Epithelial cell of esophagus (primary cell): Measurements from ENCODE around the gene PRR14L.
"Not testable (repeated sequence)": the region's sequence is repeated elsewhere in the genome, so short reads cannot be mapped to it uniquely, and the experiment has no call there.

Experiments used
- DNase-seq: peaks from one replicate; pipeline ENCODE4 v3.0.0; 2010; ENCODE audit warnings: low read depth
- H3K4me3 ChIP-seq: 2 replicates; pipeline ENCODE4 v1.5.1; 2011; ENCODE audit warnings: mild to moderate bottlenecking, low read length, control low read depth
- TF ChIP-seq, protein P1 (sequence below): IDR thresholded peaks from 2 replicates; pipeline ENCODE4 v1.5.1; 2011; ENCODE audit warnings: low read depth, mild to moderate bottlenecking, low read length, control low read depth, inconsistent platforms; ENCODE audit not compliant: insufficient read depth; ENCODE audit errors: missing control alignments

The PRR14L gene

DNA sequence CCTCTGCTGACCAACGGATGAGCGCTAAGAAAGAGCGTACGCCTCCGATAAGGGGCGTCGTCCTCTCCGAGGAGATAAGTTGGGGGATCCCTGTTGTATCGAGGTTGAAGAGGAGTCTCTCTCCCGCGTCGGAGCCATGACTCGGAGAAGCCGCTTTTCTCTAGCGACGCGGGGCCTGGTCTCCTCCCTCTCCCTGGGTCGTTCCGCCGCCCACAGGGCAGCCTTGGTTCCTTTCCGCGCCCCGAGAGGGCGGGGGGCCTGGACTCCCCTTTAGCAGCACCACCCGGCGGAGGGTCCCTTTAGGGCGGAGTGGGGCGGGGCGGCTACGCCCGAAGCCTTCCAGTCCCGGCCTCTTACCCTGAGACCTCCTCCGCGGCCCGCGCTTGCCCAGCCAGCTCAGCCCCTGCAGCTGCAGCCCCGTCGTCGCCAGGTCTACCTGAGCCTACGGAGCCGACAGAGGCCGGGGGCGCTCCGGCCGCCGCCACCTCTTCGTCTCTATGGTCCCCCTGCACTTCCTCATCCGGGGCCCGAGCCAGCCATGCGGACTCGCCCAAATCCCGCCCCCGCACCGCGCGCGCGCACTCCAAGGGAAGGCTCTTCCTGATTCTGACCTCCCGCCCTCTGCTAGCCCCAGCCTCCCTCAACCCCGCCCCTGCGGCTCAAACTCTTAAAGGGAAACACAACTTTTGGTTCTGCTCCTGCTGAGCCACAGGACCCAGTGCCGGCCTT, at the start of gene PRR14L:
TSS of gene PRR14L (minus strand) at position 497 of the 729 bp plus-strand sequence. CDS start 11,272 bp downstream, outside the sequence.
- peak; percentile 97 for DNase-seq
- H3K4me3 ChIP-seq: peak within 1 kb of the TSS; percentile 96
- TF ChIP-seq, protein P1, sequence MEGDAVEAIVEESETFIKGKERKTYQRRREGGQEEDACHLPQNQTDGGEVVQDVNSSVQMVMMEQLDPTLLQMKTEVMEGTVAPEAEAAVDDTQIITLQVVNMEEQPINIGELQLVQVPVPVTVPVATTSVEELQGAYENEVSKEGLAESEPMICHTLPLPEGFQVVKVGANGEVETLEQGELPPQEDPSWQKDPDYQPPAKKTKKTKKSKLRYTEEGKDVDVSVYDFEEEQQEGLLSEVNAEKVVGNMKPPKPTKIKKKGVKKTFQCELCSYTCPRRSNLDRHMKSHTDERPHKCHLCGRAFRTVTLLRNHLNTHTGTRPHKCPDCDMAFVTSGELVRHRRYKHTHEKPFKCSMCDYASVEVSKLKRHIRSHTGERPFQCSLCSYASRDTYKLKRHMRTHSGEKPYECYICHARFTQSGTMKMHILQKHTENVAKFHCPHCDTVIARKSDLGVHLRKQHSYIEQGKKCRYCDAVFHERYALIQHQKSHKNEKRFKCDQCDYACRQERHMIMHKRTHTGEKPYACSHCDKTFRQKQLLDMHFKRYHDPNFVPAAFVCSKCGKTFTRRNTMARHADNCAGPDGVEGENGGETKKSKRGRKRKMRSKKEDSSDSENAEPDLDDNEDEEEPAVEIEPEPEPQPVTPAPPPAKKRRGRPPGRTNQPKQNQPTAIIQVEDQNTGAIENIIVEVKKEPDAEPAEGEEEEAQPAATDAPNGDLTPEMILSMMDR: no peak

- DNase-seq: peak; percentile 43
- not testable (repeated sequence) for H3K4me3 ChIP-seq
Observed at GRCh38 chr22:31799358-31799757, 49.4 kb upstream of the PRR14L start.

DNA sequence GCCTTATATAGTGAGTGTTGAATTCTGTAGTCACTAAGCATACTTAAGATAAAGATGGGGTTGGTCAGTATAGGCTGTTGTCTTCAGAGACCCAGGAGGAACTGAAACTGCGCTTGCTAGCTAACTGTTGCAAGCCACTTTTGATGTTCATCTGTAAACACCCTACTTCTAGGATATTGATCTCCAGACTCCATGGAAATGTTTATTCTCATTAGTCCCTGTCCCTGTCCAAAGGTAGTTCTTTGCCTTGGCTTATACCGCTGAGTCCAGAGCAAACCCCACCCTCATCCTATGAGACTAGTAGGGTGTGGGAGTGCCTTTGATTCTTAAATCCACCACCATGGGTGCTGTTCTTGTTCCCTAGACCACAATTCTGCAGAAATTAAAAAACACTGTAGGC, 40.3 kb upstream of the PRR14L start:
- no peak for DNase-seq
- H3K4me3 ChIP-seq: no peak overlapping the region
- TF ChIP-seq, protein P1: no peak

- DNase-seq: no peak
- TF ChIP-seq, protein P1: no peak
- no peak overlapping the region for H3K4me3 ChIP-seq
Observed at GRCh38 chr22:31789803-31790202, 39.9 kb upstream of the PRR14L start.

- TF ChIP-seq, protein P1: no peak
- no peak overlapping the region for H3K4me3 ChIP-seq
- peak; percentile 59 for DNase-seq
Observed at GRCh38 chr22:31776231-31776630, 26.3 kb upstream of the PRR14L start.

DNA sequence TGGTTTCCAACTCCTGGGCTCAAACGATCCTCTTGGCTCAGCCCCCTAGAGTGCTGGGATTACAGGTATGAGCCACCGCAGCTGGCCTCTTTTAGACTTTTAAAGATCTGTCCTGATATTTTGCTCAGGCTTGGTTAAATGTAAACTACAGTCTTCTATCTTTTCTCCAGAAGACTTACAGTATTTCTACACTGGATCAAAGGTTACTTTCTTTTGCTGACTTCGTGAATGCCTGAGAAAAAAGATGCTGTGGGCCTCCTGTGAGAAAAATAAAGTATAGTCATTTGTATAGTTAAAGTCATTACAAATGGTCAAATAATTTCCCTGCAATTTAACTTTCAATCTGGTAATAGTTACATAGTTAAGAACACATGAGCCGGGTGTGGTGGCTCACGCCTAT, 23.5 kb upstream of the PRR14L start:
- DNase-seq: no peak
- TF ChIP-seq, protein P1: no peak
- no peak overlapping the region for H3K4me3 ChIP-seq

- TF ChIP-seq, protein P1: no peak
- DNase-seq: peak; percentile 63
- H3K4me3 ChIP-seq: no peak overlapping the region
Observed at GRCh38 chr22:31768422-31769059, 18.6 kb upstream of the PRR14L start.
